T-helper 1 cell (primary cell): ENCODE data around the gene BCR.
"Not testable (repeated sequence)": the region's sequence is repeated elsewhere in the genome, so short reads cannot be mapped to it uniquely, and the experiment has no call there.

Source experiments
- DNase-seq, 5 donors: peaks; one replicate each; pipeline ENCODE4 v3.0.0-alpha.2; 2012 to 2020

The BCR gene

DNA sequence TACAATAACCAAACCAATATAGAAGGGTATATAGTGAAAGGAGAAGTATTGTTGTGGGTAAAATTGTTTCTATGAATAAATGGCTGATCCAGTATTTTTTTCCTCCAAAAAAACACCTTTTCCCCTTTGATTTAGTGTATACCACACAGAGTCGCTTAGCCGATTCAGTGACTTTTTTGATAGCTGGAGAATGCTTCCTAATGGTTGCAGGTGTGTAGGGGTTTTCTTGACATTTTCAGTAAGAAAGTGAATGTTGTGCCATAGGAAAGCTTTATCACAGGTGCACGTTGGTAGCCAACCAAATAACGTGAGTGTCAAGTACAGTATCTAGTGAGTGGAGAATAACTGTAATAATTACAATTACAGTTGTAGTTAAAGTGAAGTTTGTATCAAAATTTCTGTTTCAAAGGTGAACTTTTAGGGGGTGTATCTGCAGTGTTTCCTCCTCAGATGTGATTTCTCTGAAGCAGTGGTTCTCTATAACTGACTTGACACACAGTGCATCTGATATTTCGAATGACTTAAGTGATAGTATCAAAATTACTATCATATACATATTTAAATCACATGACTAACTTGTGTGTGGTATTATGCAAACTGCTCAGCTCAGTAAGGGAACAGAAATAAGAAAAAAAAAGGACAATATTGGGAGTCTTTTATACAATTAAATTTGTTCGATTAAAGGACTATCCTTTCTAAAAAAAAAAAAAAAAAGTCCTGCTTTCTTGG lies 143.8 kb downstream of the BCR start:
- not testable (repeated sequence) for DNase-seq

DNA sequence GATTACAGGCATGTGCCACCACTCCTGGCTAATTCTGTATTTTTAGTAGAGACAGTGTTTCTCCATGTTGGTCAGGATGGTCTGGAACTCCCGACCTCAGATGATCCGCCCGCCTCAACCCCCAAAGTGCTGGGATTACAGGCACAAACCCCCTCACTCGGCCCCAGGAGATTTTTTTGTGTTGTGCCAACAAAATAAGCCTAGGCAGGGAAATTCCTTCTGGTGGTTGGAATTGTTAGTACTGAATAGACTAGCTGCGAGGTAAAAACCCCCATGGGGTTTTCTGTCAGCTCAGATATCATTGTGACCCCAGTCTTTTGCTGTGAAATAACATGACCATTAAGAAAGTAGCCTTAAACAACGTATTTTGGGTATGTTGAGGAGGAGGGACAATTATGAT lies 144.9 kb downstream of the BCR start:
- DNase-seq, result no peak

DNA sequence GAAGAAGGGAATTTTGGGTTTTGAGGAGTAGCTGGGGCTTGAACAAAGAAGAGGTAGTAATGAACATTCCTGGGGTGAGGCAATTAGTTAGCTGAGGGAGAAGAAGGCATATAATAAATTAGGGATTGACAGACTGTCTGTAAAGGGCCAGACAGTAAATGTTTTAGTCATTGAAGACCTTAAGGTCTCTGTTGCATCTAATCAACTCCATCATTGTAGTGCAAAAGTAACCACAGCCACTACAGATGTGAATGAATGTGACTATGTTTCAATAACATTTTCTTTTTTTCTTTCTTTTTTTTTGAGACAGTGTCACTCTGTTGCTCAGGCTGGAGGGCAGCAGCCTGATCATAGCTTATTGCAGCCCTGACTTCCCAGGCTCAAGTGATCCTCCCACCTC lies 153.5 kb downstream of the BCR start:
- DNase-seq, result not testable (repeated sequence)

DNA sequence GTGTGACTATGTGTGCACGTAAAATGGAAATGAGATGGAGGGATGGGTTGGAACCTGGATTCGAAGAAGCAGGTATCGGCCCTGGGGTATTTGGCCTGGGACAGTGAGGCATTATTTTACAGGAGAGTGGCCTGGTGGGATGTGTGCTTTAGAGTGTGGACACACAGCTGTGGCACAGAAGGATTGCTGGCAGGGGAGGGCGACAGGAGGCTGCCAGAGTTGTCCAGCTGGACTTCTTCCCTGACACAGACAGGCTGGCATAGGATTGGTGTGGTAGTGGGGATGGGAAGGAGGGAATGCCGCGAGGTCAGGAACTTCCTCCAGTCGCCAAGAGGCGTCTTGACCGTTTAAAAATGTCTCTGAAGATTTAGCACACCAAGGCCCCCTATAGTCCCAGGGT lies 157.4 kb downstream of the BCR start:
- DNase-seq, result not testable (repeated sequence)

DNA sequence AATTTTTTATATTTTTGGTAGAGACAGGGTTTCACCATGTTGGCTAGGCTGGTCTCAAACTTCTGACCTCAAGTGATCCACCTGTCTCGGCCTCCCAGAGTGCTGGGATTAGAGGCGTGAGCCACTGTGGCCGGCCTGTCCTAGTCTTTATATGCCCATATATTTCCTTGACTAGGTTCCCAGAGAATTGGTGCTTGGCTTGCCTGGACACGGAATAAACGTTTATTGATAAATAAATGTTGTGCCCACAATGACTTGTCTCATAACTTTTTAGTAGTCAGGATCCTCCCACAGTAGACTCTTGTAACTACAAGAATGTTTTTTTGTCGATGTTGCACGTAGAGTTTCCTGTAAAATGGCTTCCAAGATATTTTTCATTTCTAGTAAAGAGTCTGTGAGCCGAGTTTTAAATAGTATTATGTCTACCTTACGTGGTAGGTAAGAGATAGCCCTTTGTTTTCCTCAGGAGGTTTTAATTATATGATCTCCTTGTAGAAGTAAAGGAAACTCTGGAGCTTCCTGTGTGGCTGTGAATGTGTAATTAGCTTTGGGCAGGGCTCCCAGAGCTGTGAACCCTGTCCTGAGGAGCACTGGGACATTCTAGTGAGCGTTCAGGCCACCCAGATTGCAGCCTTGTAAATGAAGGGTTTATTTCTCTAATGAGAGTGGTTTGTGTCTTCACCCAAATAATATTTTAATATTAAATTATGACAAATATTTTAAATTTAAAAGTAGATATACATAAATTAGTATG lies 161.8 kb downstream of the BCR start:
- DNase-seq, result not testable (repeated sequence)

DNA sequence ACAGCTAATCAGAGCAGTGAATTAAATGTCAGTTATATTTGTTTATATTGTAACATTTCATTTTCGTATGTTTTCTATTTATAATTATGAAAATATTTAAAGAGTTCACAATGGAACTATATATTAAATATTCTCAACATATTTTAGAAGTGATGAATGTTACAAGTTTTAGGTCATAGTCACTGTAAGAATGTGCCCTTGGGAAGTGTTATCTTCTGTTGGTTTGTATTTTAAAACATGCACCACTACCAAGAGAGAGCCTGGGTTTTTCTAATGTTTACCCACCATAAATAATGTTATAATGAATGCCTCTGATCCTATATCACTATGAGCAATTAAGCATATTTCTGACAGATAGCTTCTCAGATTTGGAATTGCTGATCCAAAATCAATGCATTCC lies 171.0 kb downstream of the BCR start:
- no peak for DNase-seq

DNA sequence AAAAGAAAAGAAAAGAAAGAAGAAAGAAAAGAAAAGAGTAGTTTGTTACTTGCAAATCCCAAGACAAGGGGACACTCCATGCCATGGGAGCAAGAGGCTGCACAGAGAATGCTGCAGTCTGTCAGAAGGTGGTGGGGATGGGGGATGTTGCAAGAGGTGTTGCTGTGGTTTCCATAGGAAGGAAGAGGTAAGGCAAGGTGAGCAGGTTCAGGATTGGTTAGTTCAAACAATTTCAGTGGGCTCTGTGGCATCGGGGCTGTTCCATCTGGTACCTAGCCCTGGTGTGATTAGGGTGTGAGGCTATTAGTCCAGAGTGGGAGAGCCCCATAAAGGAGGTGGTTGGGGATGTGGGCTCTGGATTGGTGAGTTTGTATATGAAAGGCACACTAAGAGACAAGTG lies 172.7 kb downstream of the BCR start:
- DNase-seq, result no peak

DNA sequence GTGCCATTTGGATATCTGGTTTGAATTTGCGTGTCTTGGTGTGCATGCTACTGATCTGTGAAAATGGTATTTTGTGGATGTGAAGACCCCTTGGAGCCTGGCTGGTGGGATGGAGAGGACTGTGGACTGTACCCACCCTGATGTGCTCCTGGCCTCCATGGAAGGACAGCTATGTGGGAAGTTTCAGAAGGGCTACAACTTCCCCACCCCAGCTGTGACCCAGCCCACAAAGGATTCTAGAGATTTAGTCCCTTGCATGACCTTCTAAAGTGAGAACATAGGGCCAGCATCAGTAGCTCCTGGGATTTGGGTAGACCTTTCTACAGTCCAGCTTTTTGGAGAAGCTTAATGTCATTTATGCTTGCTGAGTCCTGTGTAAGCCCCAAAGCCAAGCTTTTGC lies 173.4 kb downstream of the BCR start:
- no peak for DNase-seq

DNA sequence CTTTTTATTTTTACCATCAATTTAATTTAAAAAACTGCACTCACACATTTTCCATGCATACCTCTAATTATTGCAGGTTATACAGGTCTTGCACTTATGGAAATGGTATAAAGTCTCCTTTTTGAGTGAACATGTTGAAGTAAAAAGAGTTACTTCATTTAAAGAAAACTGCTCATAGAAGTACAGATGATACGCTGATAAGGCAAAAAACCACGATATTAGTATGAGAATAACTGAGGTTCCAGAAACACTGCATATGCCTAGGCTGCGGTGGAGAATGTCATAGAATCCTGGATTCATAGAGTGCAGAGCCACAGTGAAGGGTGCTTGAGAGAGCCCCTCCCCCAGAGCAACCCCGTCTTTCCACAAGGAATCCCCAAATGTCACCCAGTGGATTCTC lies 175.8 kb downstream of the BCR start:
- DNase-seq, result no peak

DNA sequence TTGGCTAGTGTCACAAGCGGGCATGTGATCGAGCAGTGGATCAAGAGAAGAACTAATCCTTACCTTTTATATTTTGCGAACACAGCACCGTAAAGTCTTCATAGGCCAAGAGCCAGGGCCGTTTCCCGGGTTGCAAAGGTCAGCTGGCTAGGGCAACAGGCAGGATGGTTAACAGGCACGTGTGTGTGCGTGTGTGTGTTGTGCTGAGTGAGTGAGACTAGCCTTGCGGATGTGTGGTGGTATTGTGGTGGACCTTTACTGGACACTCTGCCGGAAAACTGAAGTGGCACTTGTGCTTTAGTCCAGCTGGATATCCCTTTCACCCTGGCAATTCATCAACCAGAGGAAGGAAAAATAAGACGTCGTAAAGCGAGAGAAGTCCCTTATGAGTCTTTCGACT lies 176.7 kb downstream of the BCR start:
- no peak for DNase-seq

DNA sequence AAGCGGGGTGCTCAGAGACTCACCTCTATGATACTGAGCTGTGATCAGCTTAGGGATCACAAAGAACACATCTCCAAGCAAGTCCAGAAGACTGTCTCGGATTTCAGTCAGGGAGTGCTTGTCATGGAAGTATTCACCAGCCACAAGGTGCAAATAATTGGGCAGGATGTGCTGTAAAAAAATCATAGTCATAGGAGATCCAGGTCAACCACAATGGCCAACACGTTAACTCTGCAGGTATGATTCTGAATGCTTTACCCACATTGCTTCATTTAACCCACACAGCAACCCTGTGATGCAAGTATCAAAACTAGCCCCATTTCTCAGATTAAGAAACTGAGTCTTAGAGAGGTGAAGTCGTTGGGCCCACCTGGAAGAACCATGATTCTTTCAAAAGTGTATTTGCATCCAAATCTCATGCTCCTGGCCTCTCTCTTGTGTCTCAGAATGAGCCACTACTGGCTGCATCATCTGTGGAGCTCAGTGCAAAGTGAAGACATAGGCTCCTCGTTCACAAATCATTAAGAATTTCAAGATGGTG lies 179.3 kb downstream of the BCR start:
- DNase-seq, result no peak

DNA sequence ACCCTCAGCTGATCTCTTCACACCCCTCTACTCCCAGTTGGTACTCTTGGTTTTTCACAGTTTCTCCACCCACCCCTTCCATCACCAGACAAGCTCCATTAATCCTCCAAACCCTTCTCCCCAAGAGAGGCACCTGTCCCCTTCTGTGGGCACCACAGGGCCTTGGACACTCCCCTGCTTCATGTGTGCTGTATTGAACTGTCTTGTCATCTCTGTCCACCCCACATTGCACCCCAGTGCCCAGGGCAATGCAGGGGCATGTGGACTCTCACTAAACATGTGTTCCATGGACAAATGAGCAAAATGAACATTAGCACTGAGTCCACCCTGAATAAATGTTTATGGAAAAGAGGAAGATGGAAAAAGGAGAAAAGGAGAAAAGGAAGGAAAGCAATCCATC lies 181.4 kb downstream of the BCR start:
- DNase-seq, result no peak

DNA sequence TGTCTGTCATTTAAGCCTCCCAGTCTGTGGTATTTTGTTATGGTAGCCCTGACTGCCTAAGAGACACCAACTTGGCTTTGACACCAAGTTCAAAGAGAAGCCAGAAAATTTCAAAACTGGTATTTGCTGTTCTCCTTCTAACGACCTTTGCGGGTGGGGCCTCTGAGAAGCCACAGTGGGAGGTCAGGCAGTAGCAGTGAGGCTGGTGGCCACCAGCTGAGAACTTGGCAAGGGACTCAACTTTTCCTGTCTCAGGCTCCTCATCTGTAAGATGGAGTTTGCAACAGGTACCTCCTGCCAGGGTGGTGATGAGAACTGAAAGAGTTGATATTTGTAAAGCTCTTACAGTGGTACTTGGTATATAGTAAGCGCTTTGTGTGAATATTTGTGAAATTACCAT lies 183.4 kb downstream of the BCR start:
- no peak for DNase-seq

DNA sequence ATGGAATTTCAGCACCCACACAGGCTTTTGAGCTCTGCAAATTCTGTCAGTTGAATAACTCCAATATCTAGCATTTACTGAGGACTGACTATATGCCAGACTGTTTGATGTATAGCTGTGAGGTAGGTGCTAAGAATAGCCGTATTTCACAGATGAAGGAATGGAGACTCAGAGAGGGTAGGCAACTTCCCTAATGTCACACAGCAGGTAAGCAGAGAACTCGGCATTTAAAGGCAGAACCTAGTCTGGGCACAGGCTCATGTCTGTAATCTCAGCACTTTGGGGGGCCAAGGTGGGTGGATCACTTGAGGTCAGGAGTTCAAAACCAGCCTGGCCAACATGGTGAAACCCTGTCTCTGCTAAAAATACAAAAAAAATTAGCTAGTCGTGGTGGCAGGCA lies 184.1 kb downstream of the BCR start:
- no peak for DNase-seq

DNA sequence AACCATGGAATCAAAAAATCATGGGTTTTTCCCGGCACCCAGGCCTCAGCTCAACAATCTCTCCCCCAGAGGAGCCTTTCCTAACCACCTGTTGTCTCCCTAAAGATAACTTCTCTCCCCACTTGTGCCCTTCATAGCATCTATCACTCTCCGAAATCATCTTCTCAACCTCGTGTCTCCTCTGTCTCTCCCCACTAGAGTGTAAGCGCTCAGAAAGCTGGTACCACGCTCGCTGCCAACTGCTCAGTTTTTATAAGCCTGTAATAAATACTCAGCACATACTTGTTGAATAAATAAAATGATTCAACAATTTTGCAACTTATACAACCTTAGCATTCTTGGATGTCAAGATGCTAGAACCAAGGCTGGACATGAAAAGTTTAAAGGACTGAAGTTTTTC lies 185.2 kb downstream of the BCR start:
- no peak for DNase-seq

DNA sequence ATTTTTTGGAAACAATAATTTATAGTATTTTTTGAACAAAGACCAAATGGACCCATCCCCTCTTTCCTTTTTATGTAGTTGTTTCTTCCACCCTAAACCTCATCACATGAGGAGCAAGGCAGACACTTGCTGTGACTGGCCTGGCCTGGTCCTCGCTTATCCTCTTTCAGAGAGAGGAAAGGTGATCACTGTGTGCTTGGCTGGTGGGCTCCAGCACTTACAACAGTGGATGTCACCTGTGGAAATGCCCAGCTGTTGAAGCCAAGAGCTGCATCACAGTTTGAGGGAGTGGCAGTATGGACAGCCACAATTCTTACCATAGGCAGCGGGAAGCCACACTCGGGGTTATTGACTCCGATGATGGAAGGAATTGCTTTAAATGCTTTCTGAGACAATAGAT lies 185.7 kb downstream of the BCR start:
- no peak for DNase-seq

DNA sequence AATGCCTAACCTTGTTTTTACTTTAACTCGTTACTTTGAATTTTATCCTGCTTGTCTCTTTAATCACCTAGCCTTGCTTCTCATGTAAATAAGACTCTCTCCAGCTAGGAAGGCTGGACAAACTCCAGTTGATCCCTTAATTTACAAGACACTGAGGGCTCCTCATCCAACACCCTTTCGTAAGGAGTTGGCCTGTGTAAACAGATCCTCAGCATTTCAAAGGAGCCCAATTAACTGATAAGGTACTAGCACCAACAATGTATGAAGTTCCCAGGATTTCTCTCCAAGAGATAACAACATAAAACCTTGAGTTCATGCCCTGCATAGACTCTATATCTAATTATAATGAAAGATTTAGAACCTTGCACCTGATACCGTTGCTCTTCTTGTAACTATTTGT lies 186.9 kb downstream of the BCR start:
- not testable (repeated sequence) for DNase-seq
